Measurements from ENCODE around the gene RASSF5. TPM values are rescaled to one million over a fixed set of nuclear protein-coding genes. Genes with fewer than 3 reads are reported as not detected.
"Not testable (repeated sequence)": the region's sequence is repeated elsewhere in the genome, so short reads cannot be mapped to it uniquely, and the experiment has no call there.

The RASSF5 gene
- total RNA-seq, 4 donors from 2014 or later, result 6.6 to 23.0 (median 10.5) TPM

DNA sequence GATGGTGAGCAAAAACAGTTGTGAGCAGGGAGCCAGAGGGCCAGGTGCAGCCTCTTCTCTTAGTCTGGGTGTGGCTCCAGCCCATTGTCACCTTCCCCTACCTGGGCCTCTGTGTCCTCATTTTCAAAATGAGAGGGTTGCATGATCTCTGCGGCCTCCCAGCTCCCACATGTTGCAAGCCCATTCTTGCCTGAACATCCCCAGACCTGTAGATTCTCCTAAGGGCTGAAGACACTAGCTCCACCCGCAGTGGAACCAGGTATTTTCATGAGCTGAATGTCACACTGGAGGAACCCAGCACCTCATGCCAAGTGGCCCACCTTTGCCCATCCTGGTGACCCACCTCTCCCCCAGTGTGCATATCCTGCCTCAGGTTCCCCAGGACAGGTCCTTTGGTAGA lies 24.7 kb upstream of the RASSF5 start:
- Histone ChIP-seq H3K9me3 (no peaks in the 10 kb centered on the region), H3K27me3 (no peaks in the 10 kb centered on the region), H3K36me3 (peaks cover 0 to 13% (median 3%) of the 10 kb centered on the region in 4 donors), H3K4me3 (no peak overlapping the region), H3K4me1 (peaks cover 0 to 4% (median 1%) of the 10 kb centered on the region in 4 donors), H3K27ac (replicated peaks in 1 of 4) (no peak overlapping the region)
- 100% methylated on average over 1 of the region's 2 CpGs for WGBS
- no peak for TF ChIP-seq POLR2A (IDR thresholded peaks at IDR 0.05; ENCODE audit: low read depth)
- TF ChIP-seq POLR2AphosphoS5 (IDR thresholded peaks at IDR 0.05), result no peak
- no peak for TF ChIP-seq EP300 (IDR thresholded peaks at IDR 0.05)
- TF ChIP-seq, protein P1, sequence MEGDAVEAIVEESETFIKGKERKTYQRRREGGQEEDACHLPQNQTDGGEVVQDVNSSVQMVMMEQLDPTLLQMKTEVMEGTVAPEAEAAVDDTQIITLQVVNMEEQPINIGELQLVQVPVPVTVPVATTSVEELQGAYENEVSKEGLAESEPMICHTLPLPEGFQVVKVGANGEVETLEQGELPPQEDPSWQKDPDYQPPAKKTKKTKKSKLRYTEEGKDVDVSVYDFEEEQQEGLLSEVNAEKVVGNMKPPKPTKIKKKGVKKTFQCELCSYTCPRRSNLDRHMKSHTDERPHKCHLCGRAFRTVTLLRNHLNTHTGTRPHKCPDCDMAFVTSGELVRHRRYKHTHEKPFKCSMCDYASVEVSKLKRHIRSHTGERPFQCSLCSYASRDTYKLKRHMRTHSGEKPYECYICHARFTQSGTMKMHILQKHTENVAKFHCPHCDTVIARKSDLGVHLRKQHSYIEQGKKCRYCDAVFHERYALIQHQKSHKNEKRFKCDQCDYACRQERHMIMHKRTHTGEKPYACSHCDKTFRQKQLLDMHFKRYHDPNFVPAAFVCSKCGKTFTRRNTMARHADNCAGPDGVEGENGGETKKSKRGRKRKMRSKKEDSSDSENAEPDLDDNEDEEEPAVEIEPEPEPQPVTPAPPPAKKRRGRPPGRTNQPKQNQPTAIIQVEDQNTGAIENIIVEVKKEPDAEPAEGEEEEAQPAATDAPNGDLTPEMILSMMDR (IDR thresholded peaks at IDR 0.05), result no peak
- DNase-seq (ENCODE audit: extremely low spot score), result no peak
- intact Hi-C loops (cut with DNase I), result no loop called here

- H3K9me3 ChIP-seq; H3K4me3 ChIP-seq; H3K36me3 ChIP-seq; DNase-seq (ENCODE audit: extremely low spot score); H3K4me1 ChIP-seq; intact Hi-C loops (cut with DNase I); H3K27me3 ChIP-seq; H3K27ac ChIP-seq (replicated peaks in 1 of 4): not testable (repeated sequence)
- 95% methylated on average over 1 of the region's 1 CpG for WGBS
Measured at GRCh38 chr1:206483864-206484263, 23.5 kb upstream of the RASSF5 start.

DNA sequence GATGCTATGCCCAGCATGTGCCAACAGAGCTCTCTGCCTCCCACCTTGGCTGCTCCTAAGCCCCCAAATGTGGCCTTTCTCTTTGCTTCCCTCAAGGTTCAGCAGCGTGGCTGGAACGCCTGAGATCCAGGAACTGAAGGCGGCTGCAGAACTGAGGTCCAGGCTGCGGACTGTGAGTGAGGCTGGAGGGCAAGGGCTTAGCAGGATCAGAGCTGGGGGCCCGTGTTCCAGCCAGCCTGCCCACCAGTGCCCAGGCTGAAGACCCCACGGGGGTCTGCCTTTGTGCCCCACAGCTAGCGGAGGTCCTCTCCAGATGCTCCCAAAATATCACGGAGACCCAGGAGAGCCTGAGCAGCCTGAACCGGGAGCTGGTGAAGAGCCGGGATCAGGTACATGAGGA lies 22.4 kb upstream of the RASSF5 start:
- H3K27me3 ChIP-seq, result no peaks in the 10 kb centered on the region
- no peak overlapping the region for H3K27ac ChIP-seq (replicated peaks in 1 of 4)
- H3K9me3 ChIP-seq, result no peaks in the 10 kb centered on the region
- no peak for DNase-seq (ENCODE audit: extremely low spot score)
- H3K36me3 ChIP-seq, result peaks cover 0 to 4% (median 1%) of the 10 kb centered on the region in 4 donors
- no peak overlapping the region for H3K4me3 ChIP-seq
- 92% methylated on average over 6 of the region's 10 CpGs for WGBS
- H3K4me1 ChIP-seq, result peaks cover 0 to 7% (median under 1%) of the 10 kb centered on the region in 4 donors
- intact Hi-C loops (cut with DNase I), result no loop called here
- no peak for TF ChIP-seq POLR2AphosphoS5 (IDR thresholded peaks at IDR 0.05)
- TF ChIP-seq POLR2A (IDR thresholded peaks at IDR 0.05; ENCODE audit: low read depth), result no peak
- TF ChIP-seq EP300 (IDR thresholded peaks at IDR 0.05), result no peak
- TF ChIP-seq, protein P1 (IDR thresholded peaks at IDR 0.05), result no peak

DNA sequence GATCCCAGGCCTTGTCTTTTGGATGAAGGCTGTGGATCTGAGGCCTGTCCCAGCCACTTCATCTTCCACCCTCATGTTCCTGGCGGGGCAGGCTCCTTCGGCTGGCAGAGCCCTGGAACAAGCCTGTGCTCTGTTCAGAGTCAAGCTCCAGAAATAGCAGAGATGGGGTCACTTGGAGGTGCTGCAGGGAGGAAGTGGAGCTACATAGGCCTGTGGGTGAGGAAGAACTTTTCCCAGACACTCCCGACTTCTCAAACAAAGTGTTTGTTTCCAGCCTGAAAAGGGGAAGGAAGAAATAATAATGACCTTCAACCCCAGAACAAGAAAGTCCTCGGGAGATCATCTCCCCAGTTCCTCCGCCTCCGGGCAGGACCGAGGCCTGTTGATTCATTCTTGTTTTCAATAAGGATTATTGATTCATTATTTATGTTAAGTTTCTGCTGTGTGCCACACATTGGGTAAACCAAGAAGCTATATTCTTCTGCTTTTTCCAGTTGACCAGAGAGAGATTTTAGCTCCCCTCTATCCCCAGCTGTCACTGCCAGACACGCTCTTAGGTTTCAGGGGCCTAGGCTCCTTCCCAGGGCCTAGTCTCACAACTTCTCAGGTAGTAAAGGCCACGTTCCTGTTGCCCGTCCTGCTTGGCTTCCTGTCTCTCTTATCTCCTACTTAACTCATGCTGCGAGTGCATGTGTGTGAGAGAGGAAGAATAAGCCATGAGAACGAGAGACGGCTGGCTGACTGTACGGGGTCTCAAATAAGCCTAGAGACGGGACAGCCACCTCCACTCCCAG lies 20.1 kb upstream of the RASSF5 start:
- Histone ChIP-seq H3K4me1 (peaks cover 0 to 8% (median 4%) of the 10 kb centered on the region in 4 donors), H3K27ac (replicated peaks in 1 of 4) (no peak overlapping the region), H3K27me3 (no peaks in the 10 kb centered on the region), H3K4me3 (no peak overlapping the region), H3K36me3 (peaks cover 0 to 2% (median 0%) of the 10 kb centered on the region in 4 donors), H3K9me3 (no peaks in the 10 kb centered on the region)
- no peak for DNase-seq (ENCODE audit: extremely low spot score)
- WGBS, result 76% methylated on average over 15 of the region's 15 CpGs
- TF ChIP-seq EP300 (IDR thresholded peaks at IDR 0.05) (no peak), POLR2A (IDR thresholded peaks at IDR 0.05; ENCODE audit: low read depth) (no peak), POLR2AphosphoS5 (IDR thresholded peaks at IDR 0.05) (no peak)
- TF ChIP-seq, protein P1 (IDR thresholded peaks at IDR 0.05), result no peak
- intact Hi-C loops (cut with DNase I), result no loop called here

GRCh38 chr1:206487970-206488369 lies 19.4 kb upstream of the RASSF5 start:
- intact Hi-C loops (cut with DNase I), result no loop called here
- Histone ChIP-seq H3K4me1 (peaks cover 0 to 8% (median 4%) of the 10 kb centered on the region in 4 donors), H3K27ac (replicated peaks in 1 of 4) (no peak overlapping the region), H3K4me3 (no peak overlapping the region), H3K9me3 (no peaks in the 10 kb centered on the region), H3K27me3 (no peaks in the 10 kb centered on the region), H3K36me3 (peaks cover 0 to 2% (median 0%) of the 10 kb centered on the region in 4 donors)
- TF ChIP-seq POLR2AphosphoS5 (IDR thresholded peaks at IDR 0.05), result no peak
- no peak for TF ChIP-seq EP300 (IDR thresholded peaks at IDR 0.05)
- 92% methylated on average over 7 of the region's 7 CpGs for WGBS
- no peak for DNase-seq (ENCODE audit: extremely low spot score)
